ENCODE data around the gene KRTAP5-8.
"Not testable (repeated sequence)": the region's sequence is repeated elsewhere in the genome, so short reads cannot be mapped to it uniquely, and the experiment has no call there.

Gene KRTAP5-8

GRCh38 chr11:71575723-71576424 is 38.0 kb downstream of the KRTAP5-8 start:
- no peak for DNase-seq

GRCh38 chr11:71576688-71577465 is 39.1 kb downstream of the KRTAP5-8 start:
- not testable (repeated sequence) for DNase-seq

DNA sequence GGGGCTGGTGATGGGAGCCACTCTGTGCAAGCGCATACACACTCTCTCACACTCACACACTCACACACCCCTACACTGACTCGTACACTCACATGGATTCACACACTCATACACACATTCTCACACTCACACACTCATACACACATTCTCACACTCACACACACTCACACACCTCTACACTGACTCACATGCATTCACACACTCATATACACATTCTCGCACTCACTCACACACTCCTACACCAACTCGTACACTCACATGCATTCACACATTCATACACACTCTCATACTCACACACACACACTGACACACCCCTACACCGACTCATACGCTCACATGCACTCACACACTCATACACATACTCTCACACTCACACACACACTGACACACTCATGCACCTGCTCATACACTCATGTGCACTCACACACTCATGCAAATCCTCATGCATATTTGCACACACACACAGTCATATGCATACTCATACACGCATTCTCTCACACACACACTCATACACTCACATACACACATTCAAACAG is 39.7 kb downstream of the KRTAP5-8 start:
- DNase-seq = no peak

GRCh38 chr11:71579513-71579912 is 41.7 kb downstream of the KRTAP5-8 start:
- DNase-seq = not testable (repeated sequence)

DNA sequence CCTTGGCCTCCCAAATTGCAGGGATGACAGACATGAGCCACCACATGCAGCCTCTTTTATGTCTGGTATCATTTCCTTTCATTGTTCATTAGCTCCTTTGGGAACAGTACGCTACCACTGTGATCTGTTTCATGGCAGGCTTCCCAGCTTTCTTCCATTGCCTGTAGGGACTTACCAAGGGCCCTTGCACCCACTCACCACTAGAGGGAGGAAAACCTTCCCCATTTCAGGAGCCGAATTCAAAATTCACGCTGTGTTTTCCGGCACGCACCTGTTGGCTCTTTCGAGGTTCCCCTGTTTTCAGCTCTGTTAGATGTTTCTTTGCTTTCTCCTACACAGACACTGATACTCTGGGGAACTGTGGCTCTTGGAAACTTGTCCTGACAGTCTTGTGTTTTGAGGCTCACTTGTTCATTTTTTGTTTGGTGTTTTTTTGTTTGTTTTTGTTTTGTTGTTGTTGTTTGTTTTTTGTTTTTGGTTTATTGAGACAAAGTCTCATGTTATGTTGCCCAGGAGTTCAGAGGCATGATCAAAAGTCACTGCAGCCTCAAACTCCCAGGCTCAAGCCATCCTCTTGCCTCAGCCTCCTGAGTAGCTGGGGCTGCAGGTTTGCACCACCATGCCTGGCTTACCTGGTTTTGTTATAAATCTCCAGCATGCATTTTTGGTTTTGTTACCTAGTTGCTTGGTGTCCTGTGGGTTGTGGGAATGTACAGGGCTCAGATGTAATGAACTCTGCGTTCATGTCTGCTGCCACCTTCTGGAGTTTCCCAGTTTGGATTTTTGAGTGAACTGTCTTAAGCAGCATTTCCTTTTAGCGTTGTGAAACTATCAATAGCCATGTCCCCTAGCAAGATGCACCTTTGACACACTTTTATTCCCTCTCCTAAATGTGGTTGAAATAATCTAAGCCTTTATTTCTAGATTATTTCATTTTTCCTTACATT is 42.5 kb downstream of the KRTAP5-8 start:
- DNase-seq = peak; percentile 54

GRCh38 chr11:71581826-71582225 is 44.0 kb downstream of the KRTAP5-8 start:
- no peak for DNase-seq

DNA sequence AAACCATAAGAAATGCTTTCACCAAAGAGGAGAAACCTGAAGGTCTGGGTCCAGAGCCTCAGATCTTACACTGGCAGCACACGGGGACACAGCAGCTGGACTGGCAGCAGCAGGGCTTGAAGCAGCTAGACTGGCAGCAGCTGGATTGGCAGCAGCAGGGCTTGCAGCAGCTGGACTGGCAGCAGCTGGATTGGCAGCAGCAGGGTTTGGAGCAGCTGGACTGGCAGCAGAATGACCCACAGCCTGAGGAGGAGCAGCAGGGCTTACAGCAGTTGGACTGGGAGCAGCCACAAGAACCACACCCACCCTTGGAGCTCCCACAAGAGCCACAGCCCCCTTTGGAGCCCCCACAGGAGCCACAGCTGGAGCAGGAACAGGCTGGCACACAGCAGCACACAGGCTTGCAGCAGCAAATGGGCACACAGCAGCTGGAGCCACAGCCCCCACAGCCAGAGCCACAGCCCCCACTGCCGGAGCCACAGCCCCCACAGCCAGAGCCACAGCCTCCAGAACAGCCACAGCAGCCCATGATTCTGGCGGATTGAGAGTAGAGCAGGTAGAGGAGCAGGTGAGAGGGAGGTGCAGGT is 44.6 kb downstream of the KRTAP5-8 start, which contains the start of gene KRTAP5-11:
KRTAP5-11 (minus strand) TSS at position 567 of the 587 bp plus-strand sequence; CDS start at position 529, 38 bp downstream.
- peak; percentile 40 for DNase-seq

- DNase-seq = not testable (repeated sequence)
These were observed 45.1 kb downstream of the KRTAP5-8 start for GRCh38 chr11:71582969-71583368.

- DNase-seq = not testable (repeated sequence)
These were observed 47.8 kb downstream of the KRTAP5-8 start for GRCh38 chr11:71585673-71586072.

DNA sequence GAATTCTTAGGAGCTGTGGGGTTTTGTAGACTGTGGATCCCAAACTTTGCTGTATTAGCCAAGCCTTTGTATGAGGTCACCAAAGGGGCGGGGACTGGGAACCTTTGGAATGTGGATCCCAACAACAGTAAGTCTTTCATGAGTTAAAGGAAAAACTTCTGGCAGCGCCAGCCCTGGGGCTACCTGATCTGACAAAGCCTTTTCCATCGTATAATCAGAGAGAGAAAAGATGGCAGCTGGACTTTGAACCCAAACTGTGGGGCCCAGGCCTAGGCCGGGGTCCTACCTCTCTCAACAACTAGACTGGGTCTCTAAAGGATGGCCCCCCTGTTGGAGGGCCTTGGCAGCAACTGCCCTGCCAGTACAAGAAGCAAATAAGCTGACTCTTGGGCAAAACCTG is 50.5 kb downstream of the KRTAP5-8 start:
- DNase-seq = not testable (repeated sequence)
